ENCODE results near the gene TENT5C. TPM values are rescaled to one million over a fixed set of nuclear protein-coding genes. Genes with fewer than 3 reads are reported as not detected.

TENT5C gene
- total and polyA plus RNA-seq, 9 of the 15 experiments (the other 6 are each of a cell fraction or from before 2014, with no cell fraction given), result 1.8 to 7.7 (median 4.0) TPM

- TF ChIP-seq ZNF778 (CRISPR knock-in tag; IDR thresholded peaks at IDR 0.05), result no peak
- TF ChIP-seq CAMTA2 (CRISPR knock-in tag; conservative IDR thresholded peaks at IDR 0.05), result no peak
- TF ChIP-seq ATF7 (IDR thresholded peaks at IDR 0.05), result peak; percentile 68; the same call in 1 of the 2 replicates
- TF ChIP-seq ZFX (CRISPR knock-in tag; IDR thresholded peaks at IDR 0.05), result no peak
- TF ChIP-seq PRMT5 (CRISPR knock-in tag; IDR thresholded peaks at IDR 0.05), result no peak
- no peak for TF ChIP-seq ZNF436 (CRISPR knock-in tag; IDR thresholded peaks at IDR 0.05)
- no peak for TF ChIP-seq ZC3H11A (IDR thresholded peaks at IDR 0.05; ENCODE audit: low read depth, low read length)
- TF ChIP-seq CCAR2 (IDR thresholded peaks at IDR 0.05; ENCODE audit: low read depth, low read length), result no peak
- no peak for TF ChIP-seq E2F8 (IDR thresholded peaks at IDR 0.05; ENCODE audit: low read depth, partially characterized antibody)
- TF ChIP-seq ZNF668 (CRISPR knock-in tag; IDR thresholded peaks at IDR 0.05), result no peak
- TF ChIP-seq ZNF764 (CRISPR knock-in tag; IDR thresholded peaks at IDR 0.05; ENCODE audit: low read depth), result no peak
- TF ChIP-seq TBL1XR1 (IDR thresholded peaks at IDR 0.05; ENCODE audit: low read length in 2 of 2), result peak; percentile 76 to 83; a peak in 3 of 4 replicates
- TF ChIP-seq PPARD (CRISPR knock-in tag; IDR thresholded peaks at IDR 0.05), result no peak
- TF ChIP-seq KDM1A (IDR thresholded peaks at IDR 0.05), result peak; percentile 74 to 87
- TF ChIP-seq RAD51 (IDR thresholded peaks at IDR 0.05; ENCODE audit: borderline replicate concordance, low read depth), result no peak; the same call in 1 of the 2 replicates
- TF ChIP-seq SMAD1 (IDR thresholded peaks at IDR 0.05; ENCODE audit: low read depth, low read length, partially characterized antibody), result no peak
- no peak for TF ChIP-seq ZNF445 (CRISPR knock-in tag; IDR thresholded peaks at IDR 0.05; ENCODE audit: low read depth)
- no peak for TF ChIP-seq NKRF (IDR thresholded peaks at IDR 0.05; ENCODE audit: borderline replicate concordance)
- TF ChIP-seq FOXP1 (CRISPR knock-in tag; IDR thresholded peaks at IDR 0.05), result no peak
- TF ChIP-seq HDAC1 (IDR thresholded peaks at IDR 0.05), result peak in 1 of 2 experiments; percentile 88; a peak in 2 of 4 replicates
- no peak for TF ChIP-seq CHD1 (IDR thresholded peaks at IDR 0.05; ENCODE audit: low read length)
- TF ChIP-seq ZBTB17 (CRISPR knock-in tag; IDR thresholded peaks at IDR 0.05), result no peak
- TF ChIP-seq IFI16 (CRISPR knock-in tag; IDR thresholded peaks at IDR 0.05), result no peak
- TF ChIP-seq HSF4 (CRISPR knock-in tag; IDR thresholded peaks at IDR 0.05; ENCODE audit: borderline replicate concordance), result no peak
- TF ChIP-seq TARDBP (IDR thresholded peaks at IDR 0.05), result no peak
- no peak for TF ChIP-seq NFXL1 (CRISPR knock-in tag; IDR thresholded peaks at IDR 0.05)
Observed at GRCh38 chr1:117659550-117660270, 53.9 kb downstream of the TENT5C start (continued).

Data from K562 (cell line).